ENCODE measurements around the gene TRIOBP. TPM values are rescaled to one million over a fixed set of nuclear protein-coding genes. Genes with fewer than 3 reads are reported as not detected.

Gene TRIOBP
- total and polyA plus RNA-seq, 2 of the 13 experiments (the other 11 are each of a cell fraction or from before 2014, with no cell fraction given), result 6.1 to 15.4 TPM

DNA sequence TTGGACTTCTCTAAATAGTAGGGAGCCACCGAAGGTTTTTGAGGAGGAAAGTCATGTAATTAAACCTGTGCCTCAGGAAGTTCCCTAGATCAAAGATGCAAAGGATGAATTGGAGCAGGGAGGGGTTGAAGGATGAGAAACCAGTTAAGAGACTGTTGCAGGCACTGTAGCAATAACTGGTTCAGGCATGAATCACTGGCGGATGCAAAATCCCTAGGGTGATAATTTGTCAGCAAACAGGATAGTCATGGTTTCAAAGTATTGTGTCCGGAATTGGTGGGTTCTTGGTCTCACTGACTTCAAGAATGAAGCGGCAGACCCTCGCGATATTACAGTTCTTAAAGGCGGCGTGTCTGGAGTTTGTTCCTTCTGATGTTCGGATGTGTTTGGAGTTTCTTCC lies 19.9 kb downstream of the TRIOBP start:
- no TSS peak for BruUV-seq (replicated peaks)
- H3K4me2 ChIP-seq (ENCODE audit: low read depth, low read length), result no peak overlapping the region
- no peaks in the 10 kb centered on the region for H4K20me1 ChIP-seq (ENCODE audit: insufficient read depth, low read length)
- H3K4me3 ChIP-seq (replicated peaks in 1 of 3; ENCODE audit: insufficient read depth in 1 of 3, low read depth in 2 of 3, low read length in 3 of 3), result no peak overlapping the region
- H3K9ac ChIP-seq (ENCODE audit: insufficient read depth, low read depth, low read length), result no peak overlapping the region
- FAIRE-seq, result no peak
- intact Hi-C loops (cut with micrococcal nuclease; ENCODE audit: unreplicated experiment) (no loop called here), in situ Hi-C loops (cut with HindIII; ENCODE audit: extremely low pct_ligation_motif_present, low pct_unique_long_range_greater_than_20kb) (no loop called here)
- no peaks in the 10 kb centered on the region for H3K27me3 ChIP-seq (ENCODE audit: control insufficient read depth in 1 of 2, insufficient read depth in 2 of 2, low read length in 2 of 2)
- H3K4me1 ChIP-seq (ENCODE audit: insufficient read depth, low read length), result no peaks in the 10 kb centered on the region
- H3K9me3 ChIP-seq (ENCODE audit: low read length), result no peaks in the 10 kb centered on the region
- no peak for ATAC-seq
- ChIA-PET POLR2A (no interaction called here), CTCF (ENCODE audit: low intra/inter-chr PET ratio, low total read pairs) (no interaction called here)
- H3K79me2 ChIP-seq (ENCODE audit: insufficient read depth, low read length), result no peaks in the 10 kb centered on the region
- H3K27ac ChIP-seq (ENCODE audit: extremely low read length, insufficient read depth, low read length), result no peak overlapping the region
- DNase-seq (ENCODE audit: low spot score), result no peak
- 97% methylated on average over 9 of the region's 9 CpGs for WGBS (ENCODE audit: low lambda C conversion rate)
- no peak overlapping the region for H2AFZ ChIP-seq (ENCODE audit: low read length)
- TF ChIP-seq KMT2B (CRISPR knock-in tag; IDR thresholded peaks at IDR 0.05) (no peak), SOX13 (IDR thresholded peaks at IDR 0.05) (no peak), SOX13 (CRISPR knock-in tag; conservative IDR thresholded peaks at IDR 0.05 in 1 of 2, IDR thresholded peaks at IDR 0.05 in 1 of 2) (no peak), ZMYM2 (CRISPR knock-in tag; IDR thresholded peaks at IDR 0.05) (no peak), KLF6 (CRISPR knock-in tag; IDR thresholded peaks at IDR 0.05) (no peak), JUN (CRISPR knock-in tag; IDR thresholded peaks at IDR 0.05) (no peak), ZNF713 (CRISPR knock-in tag; IDR thresholded peaks at IDR 0.05) (no peak), FOXA3 (CRISPR knock-in tag; IDR thresholded peaks at IDR 0.05) (no peak)
- TF ChIP-seq, protein P1, sequence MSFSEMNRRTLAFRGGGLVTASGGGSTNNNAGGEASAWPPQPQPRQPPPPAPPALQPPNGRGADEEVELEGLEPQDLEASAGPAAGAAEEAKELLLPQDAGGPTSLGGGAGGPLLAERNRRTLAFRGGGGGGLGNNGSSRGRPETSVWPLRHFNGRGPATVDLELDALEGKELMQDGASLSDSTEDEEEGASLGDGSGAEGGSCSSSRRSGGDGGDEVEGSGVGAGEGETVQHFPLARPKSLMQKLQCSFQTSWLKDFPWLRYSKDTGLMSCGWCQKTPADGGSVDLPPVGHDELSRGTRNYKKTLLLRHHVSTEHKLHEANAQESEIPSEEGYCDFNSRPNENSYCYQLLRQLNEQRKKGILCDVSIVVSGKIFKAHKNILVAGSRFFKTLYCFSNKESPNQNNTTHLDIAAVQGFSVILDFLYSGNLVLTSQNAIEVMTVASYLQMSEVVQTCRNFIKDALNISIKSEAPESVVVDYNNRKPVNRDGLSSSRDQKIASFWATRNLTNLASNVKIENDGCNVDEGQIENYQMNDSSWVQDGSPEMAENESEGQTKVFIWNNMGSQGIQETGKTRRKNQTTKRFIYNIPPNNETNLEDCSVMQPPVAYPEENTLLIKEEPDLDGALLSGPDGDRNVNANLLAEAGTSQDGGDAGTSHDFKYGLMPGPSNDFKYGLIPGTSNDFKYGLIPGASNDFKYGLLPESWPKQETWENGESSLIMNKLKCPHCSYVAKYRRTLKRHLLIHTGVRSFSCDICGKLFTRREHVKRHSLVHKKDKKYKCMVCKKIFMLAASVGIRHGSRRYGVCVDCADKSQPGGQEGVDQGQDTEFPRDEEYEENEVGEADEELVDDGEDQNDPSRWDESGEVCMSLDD (CRISPR knock-in tag; IDR thresholded peaks at IDR 0.05; ENCODE audit: borderline replicate concordance), result no peak
- H3K36me3 ChIP-seq (replicated peaks in 1 of 2; ENCODE audit: control insufficient read depth in 1 of 2, insufficient read depth in 2 of 2, low read length in 2 of 2), result peaks cover 0 to 3% of the 10 kb centered on the region in 2 experiments; a peak in 2 of 5 replicates
